Liver (tissue), 2 donors: Measurements from ENCODE around the gene RAVER1.

ENCODE experiments used
- FOXA1 ChIP-seq: IDR thresholded peaks from 2 replicates; pipeline ENCODE4 v1.6.1; 2016; ENCODE audit warnings: antibody characterized with exemption
- TF ChIP-seq, protein P1 (sequence below): fragments of 150-350 bp; IDR thresholded peaks from 2 replicates; pipeline ENCODE4 v1.5.1; 2017; ENCODE audit warnings: improper control_type of control experiment, low read depth, low read length; ENCODE audit not compliant: missing input control
- donor health status: healthy.

DNA sequence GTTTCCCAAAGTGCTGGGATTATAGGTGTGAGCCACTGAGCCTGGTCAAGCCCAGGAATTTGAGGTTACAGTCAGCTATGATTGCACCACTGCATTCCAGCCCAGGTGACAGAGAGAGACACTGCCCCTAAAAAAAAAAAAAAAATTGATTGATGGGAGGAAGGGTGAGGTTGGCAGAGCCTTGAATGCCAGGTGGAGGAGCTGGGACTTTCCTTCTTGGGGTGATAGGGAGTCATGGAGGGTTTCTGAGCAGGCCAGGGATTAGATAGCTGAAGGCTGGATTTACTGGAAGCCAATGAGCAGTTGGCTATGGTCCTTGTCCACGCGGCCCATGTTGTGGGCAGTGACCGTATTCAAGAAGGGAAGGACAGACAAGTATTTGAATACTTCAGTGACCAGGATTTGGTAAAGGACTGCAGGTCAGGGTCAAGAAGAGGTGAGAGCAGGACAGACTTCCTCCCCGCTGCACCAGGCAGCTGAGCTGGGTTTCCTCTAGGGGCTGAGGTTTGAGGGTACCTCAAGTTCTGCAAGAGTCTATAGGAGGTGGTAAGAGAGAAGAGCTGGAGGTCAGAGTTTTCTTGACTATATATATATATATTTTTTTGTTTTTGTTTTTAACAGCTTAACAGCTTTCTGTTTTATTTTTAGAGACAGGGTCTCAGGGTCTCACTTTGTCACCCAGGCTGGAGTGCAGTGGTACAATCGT, 53.4 kb downstream of the RAVER1 start:
- no peak for TF ChIP-seq FOXA1
- TF ChIP-seq, protein P1, sequence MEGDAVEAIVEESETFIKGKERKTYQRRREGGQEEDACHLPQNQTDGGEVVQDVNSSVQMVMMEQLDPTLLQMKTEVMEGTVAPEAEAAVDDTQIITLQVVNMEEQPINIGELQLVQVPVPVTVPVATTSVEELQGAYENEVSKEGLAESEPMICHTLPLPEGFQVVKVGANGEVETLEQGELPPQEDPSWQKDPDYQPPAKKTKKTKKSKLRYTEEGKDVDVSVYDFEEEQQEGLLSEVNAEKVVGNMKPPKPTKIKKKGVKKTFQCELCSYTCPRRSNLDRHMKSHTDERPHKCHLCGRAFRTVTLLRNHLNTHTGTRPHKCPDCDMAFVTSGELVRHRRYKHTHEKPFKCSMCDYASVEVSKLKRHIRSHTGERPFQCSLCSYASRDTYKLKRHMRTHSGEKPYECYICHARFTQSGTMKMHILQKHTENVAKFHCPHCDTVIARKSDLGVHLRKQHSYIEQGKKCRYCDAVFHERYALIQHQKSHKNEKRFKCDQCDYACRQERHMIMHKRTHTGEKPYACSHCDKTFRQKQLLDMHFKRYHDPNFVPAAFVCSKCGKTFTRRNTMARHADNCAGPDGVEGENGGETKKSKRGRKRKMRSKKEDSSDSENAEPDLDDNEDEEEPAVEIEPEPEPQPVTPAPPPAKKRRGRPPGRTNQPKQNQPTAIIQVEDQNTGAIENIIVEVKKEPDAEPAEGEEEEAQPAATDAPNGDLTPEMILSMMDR: no peak
